HAP-1 (cell line): Measurements from ENCODE around the gene SPRED3.
"Not testable (repeated sequence)": the region's sequence is repeated elsewhere in the genome, so short reads cannot be mapped to it uniquely, and the experiment has no call there.

Source experiments
- DNase-seq, 2 experiments: peaks; one replicate each; pipeline ENCODE4 v3.0.0-alpha.2; 2016 to 2020; ENCODE audit warnings: low spot score in 2 of 2
- H3K27me3 ChIP-seq: fragments of 250-450 bp; sonication (Bioruptor Pico); 2 replicates; pipeline ENCODE4 v1.5.1; 2020; ENCODE audit warnings: low read depth, mild to moderate bottlenecking, moderate library complexity
- H3K36me3 ChIP-seq: fragments of 250-450 bp; sonication (Bioruptor Pico); replicated peaks from 2 replicates; pipeline ENCODE4 v1.5.1; 2020; ENCODE audit warnings: mild to moderate bottlenecking
- H3K4me1 ChIP-seq: fragments of 250-450 bp; sonication (Bioruptor Pico); 2 replicates; pipeline ENCODE4 v1.5.1; 2020; ENCODE audit warnings: mild to moderate bottlenecking
- H3K4me3 ChIP-seq: fragments of 250-450 bp; sonication (Bioruptor Pico); 2 replicates; pipeline ENCODE4 v1.5.1; 2020; ENCODE audit warnings: mild to moderate bottlenecking, moderate library complexity
- H3K9me3 ChIP-seq: fragments of 250-450 bp; sonication (Bioruptor Pico); 2 replicates; pipeline ENCODE4 v1.5.1; 2020; ENCODE audit warnings: mild to moderate bottlenecking, moderate library complexity
- in situ Hi-C: fragments of 300-500 bp; cut with MboI; formaldehyde crosslinking; loops from 3 replicates; pipeline ENCODE4 v1.14.3; 2020; ENCODE audit warnings: low sequenced_read_pairs, inconsistent platforms, mixed read lengths

Gene SPRED3

DNA sequence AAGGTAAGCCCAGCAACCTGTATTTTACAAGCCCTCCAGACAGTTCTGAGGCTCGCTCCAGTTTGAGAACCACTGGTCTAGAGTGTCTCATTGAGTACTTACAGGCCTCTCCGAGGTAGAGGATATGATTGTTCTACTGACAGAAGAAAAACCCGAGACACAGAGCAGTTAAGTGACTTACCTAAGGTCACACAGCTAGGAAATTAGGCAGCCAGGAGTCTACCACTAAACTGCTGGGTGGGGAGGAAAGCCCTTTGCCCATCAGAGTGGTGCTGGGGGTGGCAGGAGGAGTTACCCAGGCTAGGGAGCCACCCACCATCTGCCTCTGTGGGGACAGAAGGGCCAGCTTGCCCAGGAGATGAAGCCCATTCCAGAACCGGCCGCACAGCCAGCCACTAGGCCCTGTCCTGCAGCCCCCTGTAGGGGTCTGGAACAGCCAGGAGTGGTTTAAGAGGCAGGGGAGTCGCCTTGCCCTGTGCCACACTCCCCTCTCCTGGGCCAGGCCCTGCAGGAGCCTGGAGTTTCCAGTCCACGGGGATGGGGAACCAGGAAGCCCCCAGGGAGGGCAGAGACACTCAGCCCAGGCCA lies 36.8 kb downstream of the SPRED3 start:
- no peaks in the 10 kb centered on the region for H3K27me3 ChIP-seq
- DNase-seq, result no peak
- no peaks in the 10 kb centered on the region for H3K36me3 ChIP-seq
- in situ Hi-C loops, result no loop called here
- H3K4me3 ChIP-seq, result no peak overlapping the region
- no peaks in the 10 kb centered on the region for H3K4me1 ChIP-seq
- H3K9me3 ChIP-seq, result no peaks in the 10 kb centered on the region

DNA sequence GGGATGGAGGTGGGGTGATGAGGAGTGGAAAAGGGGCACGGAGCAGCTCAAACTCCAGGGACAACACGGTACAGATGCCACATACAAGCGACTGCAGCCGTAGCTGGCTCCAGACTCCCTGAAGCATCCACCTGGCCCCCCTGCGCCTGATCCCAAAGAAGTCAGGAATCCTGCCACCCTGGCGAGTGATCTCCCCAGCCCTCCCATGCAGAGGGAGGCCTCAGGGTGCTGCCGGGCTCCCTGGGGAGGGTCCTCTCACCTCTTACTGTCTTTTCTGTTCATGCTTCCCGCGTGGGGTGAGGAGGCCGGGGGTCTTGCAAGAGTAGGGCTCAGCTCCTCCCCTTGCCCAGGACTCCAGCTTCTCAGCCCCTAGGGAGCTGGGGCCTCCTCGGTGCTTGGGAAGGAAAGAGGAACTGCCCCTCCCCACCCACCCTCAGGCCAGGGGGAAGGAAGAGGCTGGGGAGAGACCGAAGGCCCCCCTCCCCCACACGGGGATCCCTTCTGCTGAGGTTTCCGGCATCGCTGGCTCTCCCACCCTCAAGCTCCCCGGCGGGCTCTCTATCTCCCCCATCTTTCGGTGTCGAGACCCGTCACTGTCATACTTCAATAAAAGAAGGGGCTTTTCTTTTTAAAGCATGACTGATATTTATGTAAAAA lies 37.4 kb downstream of the SPRED3 start, which contains the start of gene RASGRP4:
Gene RASGRP4, minus strand, starts transcription at position 410 of the 657 bp plus-strand sequence. Its CDS starts 128 bp downstream, at position 282.
- Histone ChIP-seq H3K4me3 (no peak within 1 kb of the TSS), H3K9me3 (no peaks in the 10 kb centered on the region), H3K27me3 (no peaks in the 10 kb centered on the region), H3K36me3 (no peaks in the 10 kb centered on the region), H3K4me1 (no peaks in the 10 kb centered on the region)
- DNase-seq, result no peak
- in situ Hi-C loops, result no loop called here

DNA sequence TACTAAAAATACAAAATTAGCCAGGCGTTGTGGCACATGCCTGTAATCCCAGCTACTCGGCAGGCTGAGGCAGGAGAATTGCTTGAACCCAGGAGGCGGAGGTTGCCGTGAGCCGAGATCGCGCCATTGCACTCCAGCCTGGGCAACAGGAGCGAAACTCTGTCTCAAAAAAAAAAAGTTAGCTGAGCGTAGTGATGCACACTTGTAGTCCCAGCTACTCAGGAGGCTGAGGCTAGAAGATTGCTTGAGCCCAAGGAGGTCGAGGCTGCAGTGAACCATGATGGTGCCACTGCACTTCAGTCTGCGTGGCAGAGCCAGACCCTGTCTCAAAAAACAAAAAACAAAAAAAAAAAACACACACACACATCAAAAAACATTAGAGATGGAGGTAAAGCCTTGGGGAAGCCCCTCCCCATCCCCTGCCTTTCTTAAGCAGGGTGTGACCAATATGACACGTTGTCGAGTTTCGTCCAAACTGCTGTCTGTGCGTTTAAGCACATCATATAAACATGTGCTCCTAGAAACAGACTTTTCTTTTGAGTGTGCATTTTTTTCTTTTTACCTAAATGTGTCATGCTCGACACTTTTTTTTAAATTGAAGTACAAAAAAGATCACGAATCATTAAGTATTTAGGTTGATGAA lies 38.7 kb downstream of the SPRED3 start:
- H3K4me3 ChIP-seq, in situ Hi-C loops, DNase-seq, H3K36me3 ChIP-seq, H3K9me3 ChIP-seq, H3K4me1 ChIP-seq, H3K27me3 ChIP-seq: not testable (repeated sequence)

DNA sequence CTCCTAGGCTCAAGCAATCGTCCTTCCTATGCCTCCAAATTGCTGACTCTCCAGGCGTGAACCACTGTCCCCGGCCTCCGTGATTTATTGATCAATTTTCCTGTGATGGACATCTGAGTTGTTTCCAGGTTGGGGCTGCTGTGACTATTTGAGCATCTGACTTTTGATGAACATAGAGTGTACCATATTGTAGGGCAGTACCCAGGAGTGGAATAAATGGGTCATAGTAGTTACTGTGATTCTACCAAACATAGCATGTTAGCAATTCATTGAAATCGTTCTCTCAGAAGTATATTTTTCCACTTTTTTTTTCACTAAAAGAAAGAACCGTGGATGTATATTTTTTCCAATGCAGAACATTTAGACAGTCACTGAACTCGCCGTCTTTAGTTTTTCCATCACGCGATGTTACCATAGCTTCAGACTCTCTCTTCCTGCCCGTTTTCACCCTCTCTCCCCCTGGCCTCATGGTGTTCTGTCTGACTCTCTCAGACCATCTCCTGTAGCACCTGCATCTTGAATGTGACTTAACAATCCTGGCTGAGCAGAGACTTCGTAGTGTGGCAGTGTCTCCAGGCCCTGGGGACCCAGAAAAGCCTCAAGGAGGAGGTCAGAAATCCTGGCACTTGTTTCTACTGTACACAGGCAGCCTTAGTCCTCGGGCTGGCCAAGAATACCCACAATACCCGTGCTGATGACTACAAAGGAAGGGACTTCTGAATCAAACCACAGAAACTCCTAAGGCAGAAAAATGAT lies 40.7 kb downstream of the SPRED3 start:
- DNase-seq, result no peak
- H3K9me3 ChIP-seq, result no peaks in the 10 kb centered on the region
- H3K36me3 ChIP-seq, result no peaks in the 10 kb centered on the region
- H3K27me3 ChIP-seq, result no peaks in the 10 kb centered on the region
- no peaks in the 10 kb centered on the region for H3K4me1 ChIP-seq
- in situ Hi-C loops, result no loop called here
- no peak overlapping the region for H3K4me3 ChIP-seq

DNA sequence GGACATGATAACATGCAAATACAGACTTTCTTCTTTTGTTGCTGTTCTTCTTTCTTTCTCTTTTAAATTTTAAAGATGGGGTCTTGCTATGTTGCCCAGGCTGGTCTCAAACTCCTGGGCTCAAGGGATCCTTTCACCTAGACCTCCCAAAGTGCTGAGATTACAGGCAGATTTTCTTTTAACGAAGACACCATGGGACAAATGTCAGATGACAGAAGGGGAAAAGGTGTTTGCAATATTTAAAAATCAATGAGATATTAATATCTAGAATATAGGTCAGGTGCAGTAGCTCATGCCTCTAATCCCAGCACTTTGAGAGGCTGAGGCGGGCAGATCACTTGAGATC lies 41.3 kb downstream of the SPRED3 start:
- Histone ChIP-seq H3K27me3 (no peaks in the 10 kb centered on the region), H3K36me3 (no peaks in the 10 kb centered on the region), H3K9me3 (no peaks in the 10 kb centered on the region), H3K4me3 (no peak overlapping the region), H3K4me1 (no peaks in the 10 kb centered on the region)
- in situ Hi-C loops, result no loop called here
- DNase-seq, result no peak

DNA sequence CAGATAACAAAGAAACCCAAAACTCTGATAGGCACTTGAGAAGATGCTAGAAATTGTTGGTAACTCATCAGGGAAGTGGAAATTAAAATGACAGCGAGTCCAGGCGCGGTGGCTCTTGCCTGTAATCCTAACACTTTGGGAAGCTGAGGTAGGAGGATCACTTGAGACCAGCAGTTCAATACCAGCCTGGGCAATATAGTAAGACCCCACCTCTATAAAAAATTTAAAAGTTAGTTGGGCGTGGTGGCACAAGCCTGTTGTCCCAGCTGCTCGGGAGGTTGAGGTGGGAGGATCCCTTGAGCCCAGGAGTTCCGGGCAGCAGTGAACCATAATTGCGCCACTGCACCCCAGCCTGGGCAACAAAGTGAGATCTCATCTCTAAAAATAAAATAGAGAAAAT lies 42.4 kb downstream of the SPRED3 start:
- no peak for DNase-seq
- no peaks in the 10 kb centered on the region for H3K36me3 ChIP-seq
- no peaks in the 10 kb centered on the region for H3K9me3 ChIP-seq
- no peaks in the 10 kb centered on the region for H3K4me1 ChIP-seq
- in situ Hi-C loops, result no loop called here
- no peak overlapping the region for H3K4me3 ChIP-seq
- no peaks in the 10 kb centered on the region for H3K27me3 ChIP-seq

DNA sequence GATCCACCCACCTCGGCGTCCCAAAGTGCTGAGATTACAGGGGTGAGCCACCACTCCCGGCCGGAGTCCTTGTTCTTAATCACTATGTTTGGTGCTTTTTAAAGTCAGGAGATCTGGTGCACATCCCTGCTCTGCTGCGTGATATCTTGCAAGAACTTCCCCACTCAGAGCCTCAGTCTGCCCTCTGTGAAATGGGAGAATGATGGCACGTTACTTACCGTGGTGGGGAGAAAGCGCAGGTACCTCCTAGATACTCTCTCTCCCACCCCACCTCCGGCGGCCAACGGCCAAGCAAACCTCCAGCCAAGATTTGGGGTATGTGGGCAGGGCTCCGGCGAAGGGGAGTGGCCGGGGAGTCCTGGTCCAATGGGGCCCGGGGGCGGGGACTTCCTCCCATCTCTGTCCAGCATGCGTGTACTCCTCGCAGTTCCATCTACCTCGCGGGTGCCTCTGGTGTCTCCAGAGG lies 44.8 kb downstream of the SPRED3 start, which contains the start of gene RYR1:
Gene RYR1, plus strand, starts transcription at position 424 of the 466 bp plus-strand sequence. CDS start 139 bp downstream, outside the sequence.
- Histone ChIP-seq H3K27me3 (no peaks in the 10 kb centered on the region), H3K4me3 (no peak within 1 kb of the TSS), H3K36me3 (no peaks in the 10 kb centered on the region), H3K4me1 (no peaks in the 10 kb centered on the region), H3K9me3 (no peaks in the 10 kb centered on the region)
- DNase-seq, result peak; percentile 40 to 85
- in situ Hi-C loops, result no loop called here

DNA sequence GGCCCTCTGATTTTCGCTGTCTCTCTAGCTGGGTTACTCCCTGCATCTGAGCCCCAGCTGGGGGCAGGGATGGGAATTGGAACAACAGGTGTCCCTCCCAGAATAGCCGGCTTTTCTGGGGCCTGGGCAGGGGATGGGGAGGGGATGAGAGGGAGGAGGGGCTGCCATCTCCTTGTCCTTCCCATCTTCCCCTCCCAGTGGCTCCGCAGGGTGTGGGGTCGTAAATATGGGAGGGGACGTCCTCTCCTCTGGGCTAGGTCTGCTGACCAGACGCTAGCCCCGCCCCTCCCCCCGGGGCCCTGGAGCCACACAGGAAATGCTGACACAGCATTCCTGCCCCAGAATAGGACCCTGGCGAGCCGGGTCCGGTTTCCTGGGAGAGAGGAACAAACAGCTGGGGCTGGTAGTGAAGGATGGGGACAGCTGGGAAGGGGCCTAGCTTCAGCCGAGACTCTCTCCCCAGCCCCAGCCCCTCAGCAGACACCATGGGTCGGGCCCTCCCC lies 46.1 kb downstream of the SPRED3 start:
- no peak overlapping the region for H3K4me3 ChIP-seq

DNA sequence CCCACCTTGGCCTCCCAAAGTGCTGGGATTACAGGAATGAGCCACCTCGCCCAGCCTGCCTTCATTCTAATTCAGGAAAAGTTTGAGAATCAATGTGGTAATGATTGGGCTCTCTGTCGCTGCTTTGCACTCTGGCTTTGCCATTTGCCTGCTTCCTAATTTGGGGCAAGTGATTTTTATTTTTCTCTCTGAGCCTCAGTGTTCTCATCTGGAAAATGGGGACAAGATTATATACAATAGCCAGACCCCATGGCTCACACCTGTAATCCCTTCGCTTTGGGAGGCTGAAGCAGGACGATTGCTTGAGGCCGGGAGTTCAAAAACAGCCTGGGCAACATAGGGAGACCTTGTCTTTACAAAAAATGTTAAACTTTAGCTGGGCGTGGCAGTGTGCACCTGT lies 48.8 kb downstream of the SPRED3 start:
- in situ Hi-C loops, result no loop called here
- no peak for DNase-seq
- Histone ChIP-seq H3K4me1 (no peaks in the 10 kb centered on the region), H3K4me3 (no peak overlapping the region), H3K9me3 (no peaks in the 10 kb centered on the region), H3K36me3 (no peaks in the 10 kb centered on the region), H3K27me3 (no peaks in the 10 kb centered on the region)

More for the DNA sequence above, 46.1 kb downstream of the SPRED3 start:
- Histone ChIP-seq H3K27me3 (no peaks in the 10 kb centered on the region), H3K36me3 (no peaks in the 10 kb centered on the region), H3K9me3 (no peaks in the 10 kb centered on the region), H3K4me1 (no peaks in the 10 kb centered on the region)
- in situ Hi-C loops, result no loop called here
- DNase-seq, result peak in 1 of 2 experiments; percentile 43

DNA sequence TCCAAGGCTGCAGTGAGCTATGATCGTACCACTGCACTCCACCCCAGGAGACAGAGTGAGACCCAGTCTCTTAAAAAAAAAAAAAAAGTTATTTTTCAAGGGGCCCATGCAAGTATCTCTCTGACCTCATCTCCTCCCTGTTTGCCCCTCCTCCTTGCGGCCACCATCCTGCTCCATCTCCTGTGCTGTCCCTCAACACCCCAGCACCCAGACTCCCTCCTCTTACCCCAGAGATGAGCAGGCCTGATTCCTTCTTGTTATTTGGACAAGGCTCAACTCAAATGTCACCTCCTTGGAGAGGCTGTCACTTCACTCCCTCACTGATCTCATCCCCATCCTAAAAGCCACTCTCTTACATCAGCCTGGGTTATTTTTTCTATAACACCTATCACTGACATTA lies 49.4 kb downstream of the SPRED3 start:
- Histone ChIP-seq H3K4me1 (no peaks in the 10 kb centered on the region), H3K9me3 (no peaks in the 10 kb centered on the region), H3K4me3 (no peak overlapping the region), H3K27me3 (no peaks in the 10 kb centered on the region), H3K36me3 (no peaks in the 10 kb centered on the region)
- in situ Hi-C loops, result no loop called here
- no peak for DNase-seq

DNA sequence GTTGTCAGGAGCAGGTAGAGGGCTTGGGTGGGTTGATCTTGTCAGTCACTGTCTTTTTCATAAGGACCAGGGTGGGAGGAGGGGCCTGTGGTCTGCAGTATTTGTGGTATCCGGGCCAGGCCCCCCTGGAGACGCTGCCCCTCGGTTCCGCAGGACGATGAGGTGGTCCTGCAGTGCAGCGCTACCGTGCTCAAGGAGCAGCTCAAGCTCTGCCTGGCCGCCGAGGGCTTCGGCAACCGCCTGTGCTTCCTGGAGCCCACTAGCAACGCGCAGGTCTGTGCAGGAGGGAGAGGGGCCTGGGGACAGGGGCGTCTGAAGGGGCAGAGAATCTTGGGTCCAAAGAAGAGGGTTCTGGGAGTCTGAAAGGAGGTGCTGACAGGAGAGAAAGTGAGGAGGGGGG lies 52.1 kb downstream of the SPRED3 start:
- in situ Hi-C loops, result no loop called here
- Histone ChIP-seq H3K36me3 (no peaks in the 10 kb centered on the region), H3K4me1 (no peaks in the 10 kb centered on the region), H3K27me3 (no peaks in the 10 kb centered on the region), H3K9me3 (no peaks in the 10 kb centered on the region), H3K4me3 (no peak overlapping the region)
- DNase-seq, result no peak

DNA sequence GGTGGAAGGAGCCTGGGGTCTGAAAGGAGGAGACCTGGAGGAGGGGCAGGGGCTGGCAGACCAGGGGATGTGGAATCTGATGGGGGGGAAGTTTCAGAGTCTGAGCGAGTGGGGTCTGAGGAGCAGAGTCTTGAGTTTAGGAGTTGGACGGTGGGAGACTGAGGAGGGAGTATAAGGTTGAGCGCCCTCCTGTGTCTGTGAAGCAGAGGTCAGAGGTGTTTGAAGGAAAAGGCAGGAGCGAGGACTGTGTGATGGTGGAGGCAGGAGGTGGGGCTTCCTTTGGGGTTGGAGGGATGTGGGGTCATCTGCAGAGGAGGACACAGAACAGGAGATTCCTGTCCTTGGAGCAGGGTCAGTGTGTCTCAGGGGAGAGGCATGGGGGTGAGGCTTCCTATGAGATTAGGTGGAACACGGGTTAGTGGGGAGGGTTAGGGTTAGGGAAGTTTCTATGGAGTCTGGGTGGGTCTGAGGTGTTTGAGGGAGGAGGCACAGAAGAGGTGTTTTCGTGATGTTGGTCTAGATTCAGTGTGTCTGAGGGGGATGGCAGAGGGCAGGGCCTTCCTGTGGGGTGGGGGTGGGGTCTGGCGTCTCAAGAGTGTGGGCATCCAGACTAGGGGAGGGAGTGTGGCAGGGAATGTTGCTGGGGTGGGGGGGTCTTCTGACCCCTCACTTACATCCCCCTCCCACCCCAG lies 53.3 kb downstream of the SPRED3 start:
- DNase-seq, result peak in 1 of 2 experiments; percentile 18
- no peaks in the 10 kb centered on the region for H3K9me3 ChIP-seq
- in situ Hi-C loops, result no loop called here

DNA sequence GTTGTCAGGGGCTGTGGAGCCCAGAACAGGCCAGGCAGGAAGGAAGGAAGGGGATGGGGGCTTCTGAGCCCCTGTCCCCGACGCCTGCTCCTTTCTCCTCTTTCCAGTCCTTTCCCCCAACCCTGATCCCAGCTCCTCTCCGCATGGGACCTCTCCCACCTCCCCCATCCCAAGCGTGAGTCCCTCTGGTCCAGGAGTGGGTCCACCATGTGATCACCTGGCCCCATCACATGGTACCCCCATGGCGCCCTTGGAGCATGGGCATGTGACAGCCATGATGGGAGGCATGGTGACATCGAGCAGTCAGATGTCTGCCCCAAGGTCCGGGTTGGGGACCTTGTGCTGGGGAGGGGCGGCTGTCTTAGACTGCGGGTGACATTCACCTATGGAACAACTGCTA lies 54.2 kb downstream of the SPRED3 start:
- H3K36me3 ChIP-seq, result no peaks in the 10 kb centered on the region
- DNase-seq, result no peak
- no peaks in the 10 kb centered on the region for H3K27me3 ChIP-seq
- H3K4me1 ChIP-seq, result no peaks in the 10 kb centered on the region
- H3K4me3 ChIP-seq, result no peak overlapping the region
- in situ Hi-C loops, result no loop called here
- no peaks in the 10 kb centered on the region for H3K9me3 ChIP-seq

More for the DNA sequence above, 53.3 kb downstream of the SPRED3 start:
- Histone ChIP-seq H3K36me3 (no peaks in the 10 kb centered on the region), H3K4me3 (no peak overlapping the region), H3K27me3 (no peaks in the 10 kb centered on the region), H3K4me1 (no peaks in the 10 kb centered on the region)
